ENCODE results near the gene CLASRP. TPM values are rescaled to one million over a fixed set of nuclear protein-coding genes. Genes with fewer than 3 reads are reported as not detected.

Gene CLASRP
- total RNA-seq, 1 donor from 2014 or later, result 49.1 TPM

GRCh38 chr19:45011959-45012358 lies 26.9 kb upstream of the CLASRP start:
- Mint-ChIP-seq H3K4me1 (ENCODE audit: low read depth) (no peaks in the 10 kb centered on the region), H3K9me3 (ENCODE audit: low read depth) (no peaks in the 10 kb centered on the region), H3K36me3 (ENCODE audit: low read depth) (no peaks in the 10 kb centered on the region), H3K4me3 (ENCODE audit: unreplicated experiment) (no peak overlapping the region), H3K27me3 (ENCODE audit: low read depth) (no peaks in the 10 kb centered on the region), H3K27ac (ENCODE audit: unreplicated experiment) (no peak overlapping the region)
- DNase-seq (ENCODE audit: low spot score), result no peak
- no peak for TF ChIP-seq CTCF (IDR thresholded peaks at IDR 0.05)

GRCh38 chr19:45016388-45017314 lies 22.2 kb upstream of the CLASRP start:
- DNase-seq (ENCODE audit: low spot score), result no peak
- H3K9me3 Mint-ChIP-seq (ENCODE audit: low read depth), result no peaks in the 10 kb centered on the region
- peaks cover 3% of the 10 kb centered on the region for H3K36me3 Mint-ChIP-seq (ENCODE audit: low read depth)
- H3K4me1 Mint-ChIP-seq (ENCODE audit: low read depth), result no peaks in the 10 kb centered on the region
- peak; percentile 79 for TF ChIP-seq CTCF (IDR thresholded peaks at IDR 0.05)
- peak overlapping the region; percentile 61 for H3K27ac Mint-ChIP-seq (ENCODE audit: unreplicated experiment)
- H3K27me3 Mint-ChIP-seq (ENCODE audit: low read depth), result no peaks in the 10 kb centered on the region
- no peak overlapping the region for H3K4me3 Mint-ChIP-seq (ENCODE audit: unreplicated experiment)

GRCh38 chr19:45019187-45019586 lies 19.7 kb upstream of the CLASRP start:
- Mint-ChIP-seq H3K27ac (ENCODE audit: unreplicated experiment) (no peak overlapping the region), H3K4me1 (ENCODE audit: low read depth) (no peaks in the 10 kb centered on the region), H3K4me3 (ENCODE audit: unreplicated experiment) (no peak overlapping the region), H3K27me3 (ENCODE audit: low read depth) (no peaks in the 10 kb centered on the region), H3K36me3 (ENCODE audit: low read depth) (peaks cover 3% of the 10 kb centered on the region), H3K9me3 (ENCODE audit: low read depth) (no peaks in the 10 kb centered on the region)
- TF ChIP-seq CTCF (IDR thresholded peaks at IDR 0.05), result no peak
- no peak for DNase-seq (ENCODE audit: low spot score)

DNA sequence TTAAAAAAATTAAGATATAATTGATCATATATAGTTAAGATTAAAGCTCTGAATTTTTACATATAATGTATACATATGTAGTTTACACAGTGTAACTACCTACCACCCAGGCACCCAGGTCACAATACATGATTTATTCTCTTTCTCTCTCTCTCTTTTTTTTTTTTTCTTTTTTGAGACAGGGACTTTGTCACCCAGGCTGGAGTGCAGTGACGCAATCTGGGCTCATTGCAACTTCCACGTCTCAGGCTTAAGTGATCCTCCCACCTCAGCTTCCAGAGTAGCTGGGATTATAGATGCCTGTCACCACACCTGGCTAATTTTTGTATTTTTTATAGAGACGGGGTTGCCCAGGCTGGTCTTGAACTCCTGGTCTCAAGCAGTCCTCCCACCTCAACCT lies 18.8 kb upstream of the CLASRP start:
- H3K27ac Mint-ChIP-seq (ENCODE audit: unreplicated experiment), result no peak overlapping the region
- no peak overlapping the region for H3K4me3 Mint-ChIP-seq (ENCODE audit: unreplicated experiment)
- H3K4me1 Mint-ChIP-seq (ENCODE audit: low read depth), result no peaks in the 10 kb centered on the region
- H3K36me3 Mint-ChIP-seq (ENCODE audit: low read depth), result peaks cover 3% of the 10 kb centered on the region
- DNase-seq (ENCODE audit: low spot score), result no peak
- no peaks in the 10 kb centered on the region for H3K9me3 Mint-ChIP-seq (ENCODE audit: low read depth)
- TF ChIP-seq CTCF (IDR thresholded peaks at IDR 0.05), result no peak
- no peaks in the 10 kb centered on the region for H3K27me3 Mint-ChIP-seq (ENCODE audit: low read depth)

DNA sequence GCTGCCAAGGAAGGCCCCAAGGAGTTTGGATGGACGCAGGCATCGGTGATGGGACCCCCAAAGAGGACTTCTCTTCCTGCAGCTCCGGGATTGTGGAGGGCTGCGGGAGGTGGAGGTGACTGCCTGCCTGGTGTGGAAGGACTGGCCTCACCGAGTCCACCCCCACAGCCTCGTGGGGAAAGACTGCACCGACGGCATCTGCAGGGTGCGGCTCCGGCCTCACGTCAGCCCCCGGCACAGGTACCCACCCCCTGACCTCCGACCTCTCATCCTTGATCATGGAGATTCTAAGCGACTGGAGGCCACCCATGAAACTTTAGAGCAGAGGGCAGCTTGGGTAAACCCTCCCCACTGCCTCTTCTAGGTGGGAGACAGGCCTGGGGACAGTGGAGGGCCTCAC lies 16.9 kb upstream of the CLASRP start:
- DNase-seq (ENCODE audit: low spot score), result no peak
- no peaks in the 10 kb centered on the region for H3K27me3 Mint-ChIP-seq (ENCODE audit: low read depth)
- H3K36me3 Mint-ChIP-seq (ENCODE audit: low read depth), result peaks cover 3% of the 10 kb centered on the region
- TF ChIP-seq CTCF (IDR thresholded peaks at IDR 0.05), result no peak
- H3K4me3 Mint-ChIP-seq (ENCODE audit: unreplicated experiment), result no peak overlapping the region
- H3K27ac Mint-ChIP-seq (ENCODE audit: unreplicated experiment), result no peak overlapping the region
- H3K9me3 Mint-ChIP-seq (ENCODE audit: low read depth), result no peaks in the 10 kb centered on the region
- no peaks in the 10 kb centered on the region for H3K4me1 Mint-ChIP-seq (ENCODE audit: low read depth)
